MM.1S (cell line): ENCODE data around the gene MKNK2.

Experiments used
- CTCF ChIP-seq: fragments of 300-600 bp; sonication (generic); IDR thresholded peaks from 2 replicates; pipeline ENCODE4 v1.5.1; 2016; ENCODE audit warnings: antibody characterized with exemption, low read length, mixed read lengths
- EZH2 ChIP-seq: fragments of 300-600 bp; sonication (generic); optimal IDR thresholded peaks from 2 replicates; pipeline ENCODE3; 2017; ENCODE audit warnings: low read depth, mild to moderate bottlenecking, antibody characterized with exemption, low read length, mixed read lengths
- EZH2phosphoT487 ChIP-seq: fragments of 300-600 bp; sonication (generic); IDR thresholded peaks from 2 replicates; pipeline ENCODE4 v1.6.1; 2018; ENCODE audit warnings: antibody characterized with exemption, low read length

- TF ChIP-seq CTCF (no peak), EZH2phosphoT487 (no peak), EZH2 (no peak)
These were observed 9.9 kb upstream of the MKNK2 start for GRCh38 chr19:2060884-2061494.
